ENCODE results near the gene AKAP7. TPM values are rescaled to one million over a fixed set of nuclear protein-coding genes. Genes with fewer than 3 reads are reported as not detected.

Gene AKAP7
- polyA plus RNA-seq, 10 donors = 10.8 to 18.3 (median 14.0) TPM

GRCh38 chr6:131197716-131198115 is 62.4 kb downstream of the AKAP7 start:
- DNase-seq = no peak

GRCh38 chr6:131199568-131200272 is 64.5 kb downstream of the AKAP7 start:
- peak; percentile 22 to 71 (median 30) for DNase-seq

- peak in 1 of 3 donors; percentile 18 for DNase-seq
These were observed 70.4 kb downstream of the AKAP7 start for GRCh38 chr6:131205481-131206244.

GRCh38 chr6:131206463-131207251 is 71.4 kb downstream of the AKAP7 start:
- no peak for DNase-seq

GRCh38 chr6:131208787-131209186 is 73.5 kb downstream of the AKAP7 start:
- DNase-seq = no peak

- DNase-seq = peak in 1 of 3 donors; percentile 32
These were observed 75.2 kb downstream of the AKAP7 start for GRCh38 chr6:131210469-131210868.

- DNase-seq = peak in 1 of 3 donors; percentile 12
These were observed 76.8 kb downstream of the AKAP7 start for GRCh38 chr6:131212024-131212423.

- DNase-seq = peak in 1 of 3 donors; percentile 8
These were observed 77.6 kb downstream of the AKAP7 start for GRCh38 chr6:131212913-131213312.

GRCh38 chr6:131213501-131213990 is 78.3 kb downstream of the AKAP7 start:
- peak; percentile 57 to 90 (median 66) for DNase-seq

- no peak for DNase-seq
These were observed 80.0 kb downstream of the AKAP7 start for GRCh38 chr6:131215219-131215618.

GRCh38 chr6:131216246-131216645 is 81.0 kb downstream of the AKAP7 start:
- DNase-seq = no peak

GRCh38 chr6:131222773-131223172 is 87.5 kb downstream of the AKAP7 start:
- no peak for DNase-seq

- peak in 2 of 3 donors; percentile 19 to 37 for DNase-seq
These were observed 88.1 kb downstream of the AKAP7 start for GRCh38 chr6:131223416-131223815.

GRCh38 chr6:131225127-131225526 is 89.9 kb downstream of the AKAP7 start:
- DNase-seq = no peak

- no peak for DNase-seq
These were observed 90.7 kb downstream of the AKAP7 start for GRCh38 chr6:131225959-131226358.

GRCh38 chr6:131226459-131227157 is 91.3 kb downstream of the AKAP7 start:
- DNase-seq = no peak

- no peak for DNase-seq
These were observed 91.9 kb downstream of the AKAP7 start for GRCh38 chr6:131227158-131227543.

- DNase-seq = no peak
These were observed 95.8 kb downstream of the AKAP7 start for GRCh38 chr6:131231103-131231502.

- DNase-seq = no peak
These were observed 96.6 kb downstream of the AKAP7 start for GRCh38 chr6:131231891-131232290.

- no peak for DNase-seq
These were observed 109.7 kb downstream of the AKAP7 start for GRCh38 chr6:131244942-131245341.

GRCh38 chr6:131250122-131250521 is 114.9 kb downstream of the AKAP7 start:
- DNase-seq = peak; percentile 56 to 90 (median 70)
